DND-41 (cell line): ENCODE results near the gene INPP5A.

Experiments
- ATAC-seq: fragments of 200-7000 bp; cut with Tn5 transposase; 3 replicates; pipeline ENCODE4 v1.9.1; 2021; ENCODE audit warnings: low read depth; ENCODE audit not compliant: insufficient read depth
- DNase-seq: peaks from one replicate; pipeline ENCODE4 v3.0.0-alpha.2; 2020
- H2AFZ ChIP-seq: 2 replicates; pipeline ENCODE4 v1.6.0; 2012; ENCODE audit warnings: low read depth, low read length
- H3K27ac ChIP-seq: 2 replicates; pipeline ENCODE4 v1.5.1; 2012; ENCODE audit warnings: low read length, inconsistent platforms
- H3K27me3 ChIP-seq: fragments of 200-600 bp; sonication (generic); 2 replicates; pipeline ENCODE4 v1.6.0; 2012; ENCODE audit warnings: low read length, mild to moderate bottlenecking, inconsistent platforms; ENCODE audit not compliant: insufficient read depth, poor library complexity
- H3K36me3 ChIP-seq: 2 replicates; pipeline ENCODE4 v1.5.1; 2012; ENCODE audit warnings: low read length, inconsistent platforms; ENCODE audit not compliant: insufficient read depth
- H3K4me1 ChIP-seq: 2 replicates; pipeline ENCODE4 v1.5.1; 2012; ENCODE audit warnings: mild to moderate bottlenecking, low read length; ENCODE audit not compliant: insufficient read depth
- H3K4me2 ChIP-seq: 2 replicates; pipeline ENCODE4 v1.6.0; 2012; ENCODE audit warnings: mild to moderate bottlenecking, moderate library complexity, low read length, inconsistent platforms; ENCODE audit not compliant: insufficient read depth
- H3K4me3 ChIP-seq, 2 experiments: fragments of 200-600 bp in 1 of 2; shearing (Covaris generic) in 1 of 2; 2 replicates each; pipeline ENCODE4 v1.5.1; 2012 to 2016; ENCODE audit warnings: inconsistent platforms in 2 of 2, low read length in 2 of 2, mild to moderate bottlenecking in 2 of 2, low read depth in 1 of 2, moderate library complexity in 1 of 2
- H3K79me2 ChIP-seq: 2 replicates; pipeline ENCODE4 v1.6.0; 2012; ENCODE audit warnings: low read length, inconsistent platforms; ENCODE audit not compliant: insufficient read depth
- H3K9ac ChIP-seq: 2 replicates; pipeline ENCODE4 v1.6.0; 2012; ENCODE audit warnings: low read depth, mild to moderate bottlenecking, inconsistent platforms, low read length, moderate library complexity
- H3K9me3 ChIP-seq: 2 replicates; pipeline ENCODE4 v1.5.1; 2012; ENCODE audit warnings: low read length, moderate library complexity, mild to moderate bottlenecking, inconsistent platforms; ENCODE audit not compliant: insufficient read depth, severe bottlenecking
- H4K20me1 ChIP-seq: 2 replicates; pipeline ENCODE4 v1.6.0; 2012; ENCODE audit warnings: low read length; ENCODE audit not compliant: insufficient read depth
- EZH2 ChIP-seq: IDR thresholded peaks from 3 replicates; pipeline ENCODE4 v1.6.1; 2012; ENCODE audit warnings: borderline replicate concordance, low read depth, mild to moderate bottlenecking, moderate library complexity, low read length, inconsistent platforms; ENCODE audit not compliant: severe bottlenecking
- TF ChIP-seq, protein P1 (sequence below): IDR thresholded peaks from 2 replicates; pipeline ENCODE4 v1.5.1; 2012; ENCODE audit warnings: borderline replicate concordance, low read length, moderate library complexity, mild to moderate bottlenecking; ENCODE audit not compliant: poor library complexity, severe bottlenecking; ENCODE audit errors: extremely low read depth

INPP5A gene

DNA sequence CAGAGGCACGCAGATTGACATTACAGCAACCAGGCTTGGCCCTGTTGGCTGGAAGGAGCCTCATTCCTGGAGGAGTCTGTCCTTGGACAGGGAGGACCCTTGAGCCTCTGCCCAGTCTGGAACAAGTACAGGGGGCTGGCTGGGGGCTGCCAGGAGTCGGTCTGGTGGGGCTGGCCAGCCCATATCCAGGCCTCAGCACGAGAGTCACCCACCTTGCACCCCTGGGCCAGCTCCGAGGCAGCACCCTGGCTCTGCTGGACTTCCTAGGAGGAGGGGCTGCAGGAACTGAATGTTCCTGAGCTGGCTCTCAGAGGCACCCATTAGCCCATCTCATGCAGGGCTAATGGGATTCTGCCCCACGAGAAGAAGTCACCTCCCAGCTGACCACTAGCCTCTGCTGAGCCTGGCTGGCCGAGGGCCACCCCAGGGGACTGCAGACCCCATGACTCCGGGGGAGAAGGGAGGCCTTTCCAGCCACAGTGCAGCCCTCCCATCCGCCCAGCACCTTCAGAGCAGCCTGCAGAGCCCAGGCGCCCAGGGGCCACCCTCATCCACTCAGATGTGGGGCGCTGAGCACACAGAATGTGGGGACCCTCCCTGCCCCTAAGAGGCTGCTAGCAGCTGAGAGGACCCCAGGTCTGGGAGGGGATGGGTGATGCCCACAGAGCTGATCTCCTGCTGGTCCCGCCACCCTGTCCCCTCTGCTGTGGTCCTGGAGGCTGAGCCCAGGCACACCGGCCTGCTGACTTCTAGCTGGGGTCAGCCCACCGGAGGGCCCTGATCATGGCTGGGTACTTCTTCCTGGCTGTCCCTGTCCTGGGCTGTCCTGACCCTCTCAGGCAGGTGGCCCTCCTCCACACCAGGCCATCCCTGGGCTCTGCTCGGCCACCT lies 14.8 kb upstream of the INPP5A start:
- no peak overlapping the region for H3K27ac ChIP-seq
- TF ChIP-seq EZH2: no peak
- TF ChIP-seq, protein P1, sequence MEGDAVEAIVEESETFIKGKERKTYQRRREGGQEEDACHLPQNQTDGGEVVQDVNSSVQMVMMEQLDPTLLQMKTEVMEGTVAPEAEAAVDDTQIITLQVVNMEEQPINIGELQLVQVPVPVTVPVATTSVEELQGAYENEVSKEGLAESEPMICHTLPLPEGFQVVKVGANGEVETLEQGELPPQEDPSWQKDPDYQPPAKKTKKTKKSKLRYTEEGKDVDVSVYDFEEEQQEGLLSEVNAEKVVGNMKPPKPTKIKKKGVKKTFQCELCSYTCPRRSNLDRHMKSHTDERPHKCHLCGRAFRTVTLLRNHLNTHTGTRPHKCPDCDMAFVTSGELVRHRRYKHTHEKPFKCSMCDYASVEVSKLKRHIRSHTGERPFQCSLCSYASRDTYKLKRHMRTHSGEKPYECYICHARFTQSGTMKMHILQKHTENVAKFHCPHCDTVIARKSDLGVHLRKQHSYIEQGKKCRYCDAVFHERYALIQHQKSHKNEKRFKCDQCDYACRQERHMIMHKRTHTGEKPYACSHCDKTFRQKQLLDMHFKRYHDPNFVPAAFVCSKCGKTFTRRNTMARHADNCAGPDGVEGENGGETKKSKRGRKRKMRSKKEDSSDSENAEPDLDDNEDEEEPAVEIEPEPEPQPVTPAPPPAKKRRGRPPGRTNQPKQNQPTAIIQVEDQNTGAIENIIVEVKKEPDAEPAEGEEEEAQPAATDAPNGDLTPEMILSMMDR: no peak
- H3K4me2 ChIP-seq: no peak overlapping the region
- H3K79me2 ChIP-seq: no peaks in the 10 kb centered on the region
- no peaks in the 10 kb centered on the region for H3K9me3 ChIP-seq
- no peak for ATAC-seq
- no peak overlapping the region for H2AFZ ChIP-seq
- H3K9ac ChIP-seq: no peak overlapping the region
- DNase-seq: no peak
- no peaks in the 10 kb centered on the region for H3K27me3 ChIP-seq
- no peaks in the 10 kb centered on the region for H3K36me3 ChIP-seq
- H3K4me3 ChIP-seq: no peak overlapping the region
- H3K4me1 ChIP-seq: no peaks in the 10 kb centered on the region
- H4K20me1 ChIP-seq: 0 out of 2 replicates have a peak, but pooled peaks cover 5% of the 10 kb centered on the region

DNA sequence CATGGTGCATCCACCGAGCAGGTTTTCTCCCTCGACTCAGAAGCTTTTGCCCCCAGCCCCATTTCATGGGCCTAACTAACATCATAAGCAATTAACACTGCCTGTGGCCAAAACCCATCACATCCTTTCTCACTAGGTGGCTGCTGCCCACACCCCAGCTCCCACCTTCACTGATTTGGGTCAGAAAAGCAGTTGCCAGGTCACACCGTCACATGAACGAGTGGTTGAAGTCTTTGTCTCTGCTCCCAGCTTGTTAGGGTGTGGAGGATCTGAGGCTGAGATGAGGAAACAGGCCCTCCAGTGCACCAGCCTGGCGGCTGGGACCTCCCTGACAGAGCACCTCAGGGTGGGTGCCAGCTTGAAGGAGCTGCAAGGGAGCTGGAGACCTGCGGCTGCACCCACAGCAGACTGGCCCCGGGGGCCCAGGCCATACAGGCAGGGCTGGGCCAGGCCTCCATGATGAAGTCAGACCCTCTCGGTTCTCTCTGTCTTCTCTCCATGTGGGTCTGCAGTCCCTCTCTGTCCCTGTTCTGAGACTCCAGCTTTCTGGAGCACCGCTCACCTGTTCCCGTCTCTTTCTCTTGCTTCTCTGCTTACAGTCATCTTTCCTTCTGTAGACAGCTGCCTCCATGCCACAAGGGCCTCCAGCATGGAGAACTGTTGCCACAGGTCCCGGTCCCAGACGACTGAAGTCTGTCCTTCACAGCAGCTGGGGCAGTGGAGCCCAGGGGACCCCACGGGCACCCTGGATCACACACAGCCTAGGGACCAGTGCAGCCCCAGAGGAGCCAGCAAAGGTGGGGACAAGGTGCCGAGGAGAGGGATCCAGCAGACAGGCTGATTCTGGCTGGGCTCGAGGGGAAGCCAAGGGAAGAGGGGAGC lies 13.8 kb upstream of the INPP5A start:
- Histone ChIP-seq H3K79me2 (no peaks in the 10 kb centered on the region), H3K4me2 (no peak overlapping the region), H3K9ac (no peak overlapping the region), H3K4me1 (no peaks in the 10 kb centered on the region), H3K36me3 (no peaks in the 10 kb centered on the region), H3K27ac (no peak overlapping the region), H3K9me3 (no peaks in the 10 kb centered on the region), H3K4me3 (no peak overlapping the region), H4K20me1 (0 out of 2 replicates have a peak, but pooled peaks cover 5% of the 10 kb centered on the region), H3K27me3 (no peaks in the 10 kb centered on the region), H2AFZ (no peak overlapping the region)
- no peak for ATAC-seq
- no peak for TF ChIP-seq EZH2
- TF ChIP-seq, protein P1: no peak
- no peak for DNase-seq

DNA sequence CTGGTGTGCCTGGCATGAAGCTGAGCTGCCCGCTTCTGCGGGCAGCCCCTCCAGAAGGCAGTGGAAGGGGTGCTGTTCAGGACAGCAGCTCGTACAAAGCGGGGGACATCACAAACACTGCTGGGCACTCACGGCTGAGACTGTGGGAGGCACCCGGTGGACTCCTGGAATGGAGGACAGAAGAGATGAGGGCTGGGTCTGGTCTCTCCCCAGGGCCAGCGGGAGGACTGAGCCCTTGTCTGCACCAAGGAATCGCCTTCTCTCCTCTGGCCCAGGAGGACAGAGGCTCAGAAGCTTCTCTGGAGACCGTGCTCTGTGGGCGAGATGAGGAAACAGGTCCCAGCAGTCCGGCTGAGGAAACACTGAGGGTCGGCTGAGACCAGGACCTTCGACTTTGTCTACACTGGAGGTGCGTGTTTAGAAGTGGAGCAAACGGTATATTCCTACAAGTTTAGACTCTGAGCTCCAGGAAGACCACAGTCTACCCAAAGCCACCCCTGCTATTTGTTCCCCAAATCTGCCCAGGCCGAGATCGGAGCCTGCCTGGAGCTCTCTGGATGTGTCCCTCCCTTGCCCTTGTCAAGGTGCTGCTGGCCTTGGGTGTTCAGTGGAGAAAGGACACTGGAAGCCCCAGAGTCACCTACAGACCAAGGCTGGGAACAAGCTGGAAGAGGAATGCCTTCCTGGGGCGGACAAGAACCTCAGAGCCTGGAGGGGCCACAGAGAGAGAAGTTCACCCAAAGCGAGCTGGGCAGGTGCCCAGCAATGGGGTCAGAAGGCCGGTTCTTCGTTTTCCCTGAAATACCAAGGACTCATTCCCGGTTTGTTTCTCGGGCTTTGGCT lies 12.9 kb upstream of the INPP5A start:
- no peaks in the 10 kb centered on the region for H3K4me1 ChIP-seq
- ATAC-seq (no peak), DNase-seq (no peak)
- H3K4me2 ChIP-seq: no peak overlapping the region
- H3K27ac ChIP-seq: no peak overlapping the region
- H3K4me3 ChIP-seq: no peak overlapping the region
- H3K9me3 ChIP-seq: no peaks in the 10 kb centered on the region
- 0 out of 2 replicates have a peak, but pooled peaks cover 5% of the 10 kb centered on the region for H4K20me1 ChIP-seq
- H3K27me3 ChIP-seq: no peaks in the 10 kb centered on the region
- TF ChIP-seq EZH2: no peak
- TF ChIP-seq, protein P1: no peak
- no peaks in the 10 kb centered on the region for H3K36me3 ChIP-seq
- no peaks in the 10 kb centered on the region for H3K79me2 ChIP-seq
- no peak overlapping the region for H2AFZ ChIP-seq
- H3K9ac ChIP-seq: no peak overlapping the region
